Mononuclear cell (primary cell): ENCODE results near the gene DOCK4. TPM values are rescaled to one million over a fixed set of nuclear protein-coding genes. Genes with fewer than 3 reads are reported as not detected.
"Not testable (repeated sequence)": the region's sequence is repeated elsewhere in the genome, so short reads cannot be mapped to it uniquely, and the experiment has no call there.

Experiments
- H3K27me3 ChIP-seq: 2 replicates; pipeline ENCODE4 v1.6.0; 2011; ENCODE audit warnings: low read length, control low read depth; ENCODE audit not compliant: insufficient read depth
- H3K4me1 ChIP-seq: 2 replicates; pipeline ENCODE4 v1.5.1; 2011; ENCODE audit warnings: mild to moderate bottlenecking, low read length, control low read depth; ENCODE audit not compliant: insufficient read depth
- H3K4me3 ChIP-seq: 2 replicates; pipeline ENCODE4 v1.5.1; 2011; ENCODE audit warnings: mild to moderate bottlenecking, low read length, moderate library complexity
- H3K9me3 ChIP-seq: 2 replicates; pipeline ENCODE4 v1.5.1; 2011; ENCODE audit warnings: low read depth, mild to moderate bottlenecking, control low read depth, low read length
- total RNA-seq: library from RNA; depleted of rRNA; stranded (reverse); fragments of >200 nt; gene quantifications from one replicate; pipeline ENCODE4 v1.2.3, GENCODE V29; 2012

Gene DOCK4
- total RNA-seq, 1 donor, result 5.6 TPM

DNA sequence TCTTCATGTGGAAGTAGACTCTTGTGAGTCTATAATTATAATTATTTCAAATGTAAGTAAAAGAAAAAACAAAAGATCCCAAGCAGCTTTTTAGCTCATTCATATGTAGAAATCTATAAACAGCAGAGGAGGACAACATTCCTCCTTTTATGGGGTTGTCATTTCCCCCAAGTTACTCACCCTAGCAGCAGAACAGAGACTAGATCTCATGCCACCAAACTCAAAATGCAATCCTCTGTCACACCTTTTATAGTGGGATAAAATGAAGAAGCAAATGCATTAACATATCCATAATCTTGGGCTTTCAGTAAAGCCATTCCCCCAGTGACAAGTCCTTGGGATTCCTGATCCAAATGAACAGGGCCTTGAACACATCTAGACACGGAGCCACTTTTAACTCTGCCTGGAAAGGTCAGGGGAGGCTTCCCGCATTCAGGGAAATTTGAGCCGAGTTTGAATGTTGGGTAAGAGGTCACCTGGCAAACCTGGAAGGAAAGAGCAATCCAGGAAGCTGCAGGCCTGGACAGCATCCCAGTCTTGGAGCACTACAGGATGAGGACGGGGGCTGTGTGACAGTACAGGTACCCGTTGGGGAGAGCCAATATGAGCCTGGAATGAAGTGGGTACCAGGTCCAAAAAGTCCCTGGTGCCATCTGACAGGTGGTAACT is 76.4 kb downstream of the DOCK4 start:
- H3K9me3 ChIP-seq, result no peaks in the 10 kb centered on the region
- H3K27me3 ChIP-seq, result no peaks in the 10 kb centered on the region
- H3K4me1 ChIP-seq, result no peaks in the 10 kb centered on the region
- H3K4me3 ChIP-seq, result no peak overlapping the region

DNA sequence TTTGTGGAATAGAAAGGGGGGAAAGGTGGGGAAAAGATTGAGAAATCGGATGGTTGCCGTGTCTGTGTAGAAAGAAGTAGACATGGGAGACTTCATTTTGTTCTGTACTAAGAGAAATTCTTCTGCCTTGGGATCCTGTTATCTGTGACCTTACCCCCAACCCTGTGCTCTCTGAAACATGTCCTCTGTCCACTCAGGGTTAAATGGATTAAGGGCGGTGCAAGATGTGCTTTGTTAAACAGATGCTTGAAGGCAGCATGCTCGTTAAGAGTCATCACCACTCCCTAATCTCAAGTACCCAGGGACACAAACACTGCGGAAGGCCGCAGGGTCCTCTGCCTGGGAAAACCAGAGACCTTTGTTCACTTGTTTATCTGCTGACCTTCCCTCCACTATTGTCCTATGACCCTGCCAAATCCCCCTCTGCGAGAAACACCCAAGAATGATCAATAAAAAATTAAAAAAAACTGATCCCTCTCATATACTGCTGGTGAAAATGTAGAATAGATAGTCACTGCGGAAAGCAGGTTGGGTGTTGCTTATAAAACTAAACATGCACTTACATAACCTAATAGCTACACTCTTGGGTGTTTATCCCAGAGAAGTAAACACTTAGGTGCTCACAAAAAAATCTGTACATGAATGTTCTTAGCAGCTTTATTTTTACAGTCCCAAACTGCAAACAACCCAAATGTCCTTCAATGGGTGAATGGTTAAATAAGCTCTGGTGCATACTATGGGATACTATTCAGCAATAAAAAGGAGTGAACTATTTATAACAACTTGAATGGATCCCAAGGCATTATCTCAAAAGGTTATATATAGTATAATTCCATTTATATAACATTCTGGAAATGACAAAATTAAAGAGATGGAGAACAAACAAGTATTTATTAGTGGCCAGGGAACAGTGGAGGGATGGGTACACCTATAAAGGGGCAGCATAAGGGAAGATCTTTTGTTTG is 77.5 kb downstream of the DOCK4 start:
- H3K4me3 ChIP-seq, H3K27me3 ChIP-seq, H3K4me1 ChIP-seq, H3K9me3 ChIP-seq: not testable (repeated sequence)

DNA sequence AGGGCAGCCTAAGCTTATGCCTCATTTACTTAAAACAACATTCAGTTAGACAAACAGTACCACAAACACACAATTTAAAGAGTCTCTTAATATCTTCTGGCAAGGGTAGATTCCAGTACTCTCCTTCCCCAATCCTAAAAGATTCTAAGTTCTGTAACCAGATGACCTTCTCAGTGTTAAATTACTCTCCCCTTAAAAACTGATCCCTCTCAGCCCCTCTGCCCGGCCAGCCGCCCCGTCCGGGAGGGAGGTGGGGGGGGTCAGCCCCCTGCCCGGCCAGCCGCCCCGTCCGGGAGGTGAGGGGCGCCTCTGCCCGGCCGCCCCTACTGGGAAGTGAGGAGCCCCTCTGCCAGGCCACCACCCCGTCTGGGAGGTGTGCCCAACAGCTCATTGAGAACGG is 78.2 kb downstream of the DOCK4 start:
- H3K9me3 ChIP-seq, H3K27me3 ChIP-seq, H3K4me1 ChIP-seq, H3K4me3 ChIP-seq: not testable (repeated sequence)

DNA sequence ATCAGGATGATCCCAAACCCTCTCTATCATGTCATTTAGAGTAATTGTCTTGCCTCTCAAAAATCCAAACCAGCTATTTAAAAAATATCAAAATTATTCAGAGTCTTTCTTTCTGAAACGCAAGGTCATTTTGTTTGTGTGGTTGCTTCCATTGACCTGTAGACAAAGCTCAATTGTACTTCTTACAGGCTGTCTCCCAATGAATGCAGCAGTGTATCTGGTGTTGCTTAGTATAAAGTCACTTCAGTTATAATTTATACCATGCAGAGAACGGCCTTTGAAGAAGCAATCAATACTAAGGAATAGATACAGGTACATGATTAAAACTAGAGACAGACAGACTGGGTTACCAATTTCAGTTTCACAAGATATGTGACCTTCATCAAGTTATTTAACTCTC is 80.9 kb downstream of the DOCK4 start:
- H3K9me3 ChIP-seq, result no peaks in the 10 kb centered on the region
- H3K4me3 ChIP-seq, result no peak overlapping the region
- H3K27me3 ChIP-seq, result no peaks in the 10 kb centered on the region

DNA sequence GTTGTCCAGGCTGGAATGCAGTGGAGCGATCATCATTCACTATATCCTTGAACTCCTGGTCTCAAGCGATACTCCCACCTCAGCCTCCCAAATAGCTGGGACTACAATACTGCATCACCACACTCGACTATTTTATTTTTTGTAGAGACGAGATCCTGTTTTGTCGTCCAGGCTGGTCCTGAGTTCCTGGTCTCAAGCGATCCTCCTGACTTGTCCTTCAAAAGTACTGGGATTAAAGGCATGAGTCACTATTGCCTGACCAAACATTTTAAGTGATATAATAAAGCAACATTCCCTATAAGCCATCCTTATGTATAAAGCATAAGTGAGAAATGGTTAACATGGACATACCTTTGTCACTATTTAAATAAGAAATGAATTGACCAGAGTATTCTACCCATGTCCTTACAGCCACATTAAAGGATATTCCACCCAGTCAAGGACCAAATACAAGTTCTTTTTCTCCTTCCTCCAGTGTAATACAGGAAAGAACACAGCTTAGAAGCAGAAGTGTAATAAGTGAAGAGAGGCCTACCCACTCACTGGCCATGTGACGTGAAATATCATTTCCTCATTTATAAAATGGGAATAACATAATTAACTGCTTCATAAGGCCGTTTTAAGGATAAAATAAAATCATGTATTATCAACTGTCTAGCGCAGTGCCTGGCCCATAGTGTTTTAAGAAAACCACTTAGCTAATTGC is 82.0 kb downstream of the DOCK4 start:
- Histone ChIP-seq H3K27me3 (no peaks in the 10 kb centered on the region), H3K4me1 (no peaks in the 10 kb centered on the region), H3K4me3 (no peak overlapping the region), H3K9me3 (no peaks in the 10 kb centered on the region)

More for the DNA sequence above, 80.9 kb downstream of the DOCK4 start:
- H3K4me1 ChIP-seq, result no peaks in the 10 kb centered on the region

DNA sequence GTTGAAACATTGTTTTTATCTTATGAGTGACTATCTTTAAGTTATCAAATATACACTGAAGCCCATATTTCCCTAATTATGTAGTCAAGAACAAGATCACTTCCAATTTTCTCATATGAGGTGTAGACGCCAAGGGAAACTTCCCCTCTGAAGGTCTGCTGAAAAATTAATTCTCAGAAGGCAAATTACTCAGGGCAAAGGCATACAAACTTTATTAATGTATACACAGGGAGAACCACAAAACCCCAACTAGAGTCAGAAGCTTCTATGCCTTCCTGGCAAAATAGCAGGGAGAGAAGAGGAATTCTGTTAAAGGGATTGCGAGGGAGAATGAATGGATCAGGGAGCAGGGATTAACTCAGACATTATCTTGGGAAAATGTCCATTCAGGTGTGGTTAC is 83.4 kb downstream of the DOCK4 start:
- Histone ChIP-seq H3K4me1 (no peaks in the 10 kb centered on the region), H3K9me3 (no peaks in the 10 kb centered on the region), H3K27me3 (no peaks in the 10 kb centered on the region), H3K4me3 (no peak overlapping the region)

DNA sequence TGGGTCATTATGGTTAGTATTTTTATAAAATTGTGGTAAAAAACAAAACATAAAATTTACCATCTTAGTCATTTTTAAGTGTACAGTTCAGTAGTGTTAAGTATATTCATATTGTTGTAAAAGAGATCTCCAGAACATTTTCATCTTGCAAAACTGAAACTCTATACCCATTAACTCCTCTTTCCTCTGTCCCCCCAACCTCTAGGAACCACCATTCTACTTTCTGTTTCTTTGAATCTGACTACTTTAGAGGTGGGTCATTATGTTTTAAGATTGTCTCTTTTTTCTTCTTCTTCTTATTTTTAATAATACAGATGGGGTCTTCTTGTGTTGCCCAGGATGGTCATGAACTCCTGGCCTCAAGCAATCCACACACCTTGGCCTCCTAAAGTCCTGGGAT is 84.1 kb downstream of the DOCK4 start:
- Histone ChIP-seq H3K9me3 (no peaks in the 10 kb centered on the region), H3K4me1 (no peaks in the 10 kb centered on the region), H3K4me3 (no peak overlapping the region), H3K27me3 (no peaks in the 10 kb centered on the region)

DNA sequence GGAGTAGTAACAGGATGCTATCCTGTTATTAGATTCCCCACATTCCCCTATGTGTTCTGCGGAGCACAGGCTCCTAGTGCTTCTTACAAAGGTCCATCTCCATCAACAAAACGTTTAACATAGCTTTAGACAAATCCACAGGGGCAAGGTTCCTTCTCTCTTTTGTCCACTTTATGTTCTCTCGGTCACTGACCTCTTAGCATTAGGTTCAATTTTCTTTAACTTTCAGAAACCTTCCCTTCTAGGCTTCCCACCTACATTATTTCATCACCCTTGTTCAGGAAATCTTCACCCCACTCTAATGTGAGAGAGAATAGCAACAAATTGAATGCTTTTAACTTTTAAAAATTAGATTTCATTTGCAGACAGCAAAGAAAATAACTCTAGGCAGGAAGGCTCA is 84.9 kb downstream of the DOCK4 start:
- Histone ChIP-seq H3K9me3 (no peaks in the 10 kb centered on the region), H3K27me3 (no peaks in the 10 kb centered on the region), H3K4me1 (no peaks in the 10 kb centered on the region), H3K4me3 (no peak overlapping the region)

DNA sequence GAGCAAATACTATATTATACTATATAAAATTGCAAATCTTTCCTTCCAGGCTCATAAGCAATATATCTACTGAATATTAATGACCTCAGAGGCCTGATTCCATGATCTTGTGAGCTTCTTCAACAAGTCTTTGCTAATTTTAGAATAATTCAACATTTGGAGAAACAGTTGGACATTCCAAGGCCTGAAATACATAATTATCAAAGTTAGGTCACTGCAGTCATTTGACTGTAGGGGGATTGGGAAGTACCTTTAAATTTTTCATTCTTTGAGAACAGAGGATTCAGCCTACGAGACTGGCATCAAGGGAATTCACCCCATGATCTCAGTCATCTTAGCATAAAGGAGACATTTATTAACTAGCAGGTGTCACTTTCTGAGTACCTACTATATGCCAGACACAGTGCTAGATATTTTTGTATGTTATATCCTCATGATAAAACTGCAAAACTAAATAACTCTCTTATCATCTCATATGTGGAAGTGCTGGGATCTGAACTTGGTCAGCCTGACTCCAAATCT is 85.4 kb downstream of the DOCK4 start:
- Histone ChIP-seq H3K4me1 (no peaks in the 10 kb centered on the region), H3K9me3 (no peaks in the 10 kb centered on the region), H3K4me3 (no peak overlapping the region), H3K27me3 (no peaks in the 10 kb centered on the region)

DNA sequence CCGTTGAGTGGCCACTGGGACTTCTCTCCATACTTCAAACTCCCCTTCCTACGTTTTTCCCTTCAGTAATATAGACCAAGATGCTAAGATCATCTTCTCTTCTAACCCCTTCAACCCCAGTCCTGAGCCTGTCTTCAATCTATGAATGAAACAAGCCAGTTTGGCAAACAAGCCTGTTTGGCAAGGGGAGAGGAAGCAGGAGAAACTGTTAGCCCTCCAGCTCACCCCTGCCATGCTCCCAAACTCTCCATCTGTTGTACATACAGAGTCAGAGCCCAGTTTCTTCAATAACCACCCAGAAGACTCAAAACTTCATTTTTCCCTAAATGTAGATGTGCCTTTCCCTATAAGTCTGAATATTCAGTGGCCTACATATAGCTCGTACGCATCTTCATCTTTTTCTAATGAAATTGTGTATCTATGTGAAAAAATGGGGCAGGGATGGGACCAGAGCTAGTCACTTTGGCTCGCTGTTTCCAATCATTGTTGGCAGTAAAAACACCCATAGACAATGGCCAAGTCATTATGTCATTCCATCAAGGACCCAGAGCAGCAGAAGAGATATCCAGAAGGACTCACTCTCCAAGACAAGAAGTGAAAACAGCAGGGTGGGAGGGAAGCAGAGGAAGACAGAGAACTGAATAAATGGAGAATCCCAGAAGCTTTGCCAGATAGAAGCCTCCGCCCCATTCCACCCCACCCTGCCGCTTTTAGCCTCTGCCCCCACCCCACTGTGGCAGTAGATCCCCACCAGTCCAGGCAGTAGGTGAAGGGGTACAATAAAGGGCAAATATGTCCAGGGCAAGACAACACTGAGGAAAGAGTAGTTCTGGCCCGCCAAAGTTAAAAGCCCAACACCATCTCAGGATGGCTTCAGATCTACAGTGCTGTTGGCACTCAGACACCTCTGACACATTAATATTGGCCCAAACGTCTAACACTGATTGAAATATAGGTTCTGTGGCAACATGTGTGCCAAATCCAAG is 87.3 kb downstream of the DOCK4 start:
- H3K4me1 ChIP-seq, result no peaks in the 10 kb centered on the region
- H3K4me3 ChIP-seq, result no peak overlapping the region
- H3K9me3 ChIP-seq, result no peaks in the 10 kb centered on the region
- H3K27me3 ChIP-seq, result no peaks in the 10 kb centered on the region

DNA sequence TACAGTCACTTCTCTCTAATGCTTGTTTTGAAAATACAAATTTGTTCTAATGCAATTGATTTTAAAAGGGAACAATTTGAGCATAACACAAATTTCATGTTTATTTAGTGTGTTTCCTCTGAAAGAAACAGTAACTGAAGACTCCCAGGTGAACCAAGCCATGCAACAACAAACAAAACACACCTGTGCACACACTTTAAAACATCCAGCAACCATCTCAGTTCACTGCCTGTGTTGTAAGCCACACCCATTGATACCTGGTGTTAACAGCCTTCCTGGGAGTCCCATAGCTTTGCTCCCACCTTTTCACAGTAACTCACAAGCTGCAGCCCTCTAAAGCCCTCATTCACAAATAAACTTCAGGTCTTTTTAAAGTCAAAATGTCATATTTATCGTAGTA is 89.3 kb downstream of the DOCK4 start:
- no peak overlapping the region for H3K4me3 ChIP-seq
- H3K9me3 ChIP-seq, result no peaks in the 10 kb centered on the region
- H3K27me3 ChIP-seq, result no peaks in the 10 kb centered on the region
- peaks cover 4% of the 10 kb centered on the region for H3K4me1 ChIP-seq

DNA sequence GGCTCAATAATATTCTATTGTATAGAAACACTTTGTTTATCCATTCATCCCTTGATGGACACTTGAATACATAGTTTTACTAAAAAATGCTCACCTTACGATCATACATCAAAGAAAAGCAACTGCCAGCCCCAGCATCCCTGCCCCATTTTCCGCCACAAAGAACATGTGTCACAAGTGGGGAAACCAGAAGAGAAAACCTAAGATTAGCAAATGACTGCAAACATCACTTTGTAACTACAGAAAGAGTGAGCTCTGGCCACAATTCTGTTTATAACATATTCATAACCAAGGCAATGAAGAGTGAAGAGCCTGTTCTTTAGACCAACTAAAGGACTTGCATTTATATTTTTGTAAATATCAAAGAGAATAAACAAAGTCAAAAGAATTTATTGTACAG is 89.8 kb downstream of the DOCK4 start:
- Histone ChIP-seq H3K9me3 (no peaks in the 10 kb centered on the region), H3K27me3 (no peaks in the 10 kb centered on the region), H3K4me1 (peaks cover 4% of the 10 kb centered on the region), H3K4me3 (no peak overlapping the region)

DNA sequence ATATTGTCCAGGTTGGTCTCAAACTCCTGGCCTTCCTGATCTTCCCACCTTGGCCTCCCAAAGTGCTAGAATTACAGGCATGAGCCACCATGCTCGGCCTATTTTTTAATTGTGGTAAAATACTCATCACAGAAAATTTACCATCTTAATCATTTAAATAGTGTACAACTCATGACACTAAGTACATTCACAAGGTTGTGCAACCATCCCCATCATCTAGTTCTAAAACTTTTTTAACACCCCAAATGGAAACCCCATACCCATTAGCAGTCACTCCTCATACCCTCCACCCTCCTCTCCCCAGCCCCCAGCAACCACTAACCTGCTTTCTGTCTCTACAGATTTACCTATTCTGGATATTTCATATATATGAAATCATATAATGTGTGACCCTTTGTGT is 90.3 kb downstream of the DOCK4 start:
- H3K9me3 ChIP-seq, result no peaks in the 10 kb centered on the region
- no peak overlapping the region for H3K4me3 ChIP-seq
- H3K27me3 ChIP-seq, result no peaks in the 10 kb centered on the region
- peaks cover 4% of the 10 kb centered on the region for H3K4me1 ChIP-seq

DNA sequence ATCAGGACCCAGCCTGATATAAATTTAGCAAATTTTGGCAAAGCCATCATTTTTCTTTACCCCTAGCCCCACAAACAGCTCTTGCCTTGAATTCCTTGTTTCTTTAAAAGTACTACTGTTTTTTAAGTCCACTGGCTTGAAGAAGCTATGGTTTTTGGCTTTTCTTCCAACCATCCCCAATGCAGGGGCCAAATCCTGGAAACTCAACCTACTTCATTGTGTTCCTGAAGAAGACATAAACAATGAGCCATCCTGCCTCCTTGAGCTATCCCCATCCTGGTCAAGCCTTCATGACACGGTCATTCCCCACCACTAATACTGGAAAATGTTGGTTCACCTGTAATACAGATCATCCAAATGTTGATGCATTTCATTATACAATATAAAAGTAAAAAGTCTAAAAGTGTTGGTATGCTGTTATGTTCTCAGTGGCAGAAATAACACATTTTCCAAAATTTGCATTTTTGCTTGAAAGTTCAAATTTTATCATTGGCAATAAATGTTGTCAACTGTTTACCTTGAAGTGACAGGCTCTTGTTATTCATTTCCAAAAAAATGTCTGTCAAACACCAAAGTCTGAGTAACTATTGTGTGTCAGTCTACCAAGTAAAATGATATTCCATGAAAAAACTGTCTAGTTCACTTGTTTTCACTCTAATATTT is 92.2 kb downstream of the DOCK4 start:
- H3K27me3 ChIP-seq, result no peaks in the 10 kb centered on the region
- no peak overlapping the region for H3K4me3 ChIP-seq
- no peaks in the 10 kb centered on the region for H3K9me3 ChIP-seq
- peaks cover 4% of the 10 kb centered on the region for H3K4me1 ChIP-seq
